ENCODE data around the gene FAM20A. TPM values are rescaled to one million over a fixed set of nuclear protein-coding genes. Genes with fewer than 3 reads are reported as not detected.

Gene FAM20A
- total RNA-seq, 2 experiments from 2014 or later = not detected

DNA sequence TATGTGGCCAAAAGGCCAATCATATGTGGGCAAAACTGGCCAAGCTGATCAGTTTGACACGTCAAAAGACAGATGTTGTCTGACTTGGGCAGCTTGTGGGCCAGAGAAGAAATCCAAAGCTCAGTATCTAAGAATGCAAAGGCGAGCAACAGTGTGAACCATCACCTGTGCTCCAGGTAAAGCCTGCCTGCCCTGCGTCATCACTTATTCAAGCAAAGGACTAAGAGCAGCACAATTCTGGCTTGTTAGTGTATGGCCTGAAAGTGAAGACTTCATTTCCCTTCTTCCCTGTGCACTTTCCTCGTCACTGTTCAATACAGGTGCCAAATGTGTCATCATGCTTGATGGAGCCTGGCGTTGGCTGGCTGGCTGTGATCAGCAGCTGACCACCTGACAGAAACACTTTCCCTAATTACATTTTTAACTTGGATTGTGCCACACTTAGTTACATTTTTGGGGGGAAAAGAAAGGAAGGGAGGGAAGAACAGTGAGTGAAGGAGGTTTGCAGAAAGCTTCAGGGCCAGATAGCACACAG is 4.7 kb downstream of the FAM20A start:
- H3K4me3 Mint-ChIP-seq = no peak overlapping the region
- intact Hi-C loops (cut with micrococcal nuclease) = no loop called here
- no peak for ATAC-seq

DNA sequence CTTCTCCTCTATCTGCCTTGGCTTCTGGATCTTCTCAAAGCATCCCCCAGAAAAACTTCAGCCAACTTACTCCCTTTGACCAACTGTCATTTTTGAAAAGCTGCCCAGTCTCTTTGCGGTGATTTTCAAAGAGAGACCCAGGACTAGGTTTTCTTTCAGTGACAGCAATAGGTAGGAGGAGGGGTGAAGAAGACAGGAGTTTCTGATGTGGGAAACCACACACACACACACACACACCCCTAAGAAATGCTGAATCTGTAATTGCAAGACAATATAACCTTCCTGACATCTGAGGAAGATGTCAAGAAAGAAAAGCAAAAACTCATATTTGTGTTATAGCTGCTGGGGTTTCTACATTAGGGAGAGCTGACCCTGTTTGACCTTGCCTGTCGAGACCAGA is 5.2 kb downstream of the FAM20A start:
- CTCF ChIA-PET = interaction anchor here (1.9 kb wide), 1 partner anchor 63 kb away, joined by 5 read pairs; no protein-coding TSS in a partner anchor
- Mint-ChIP-seq H3K36me3 (ENCODE audit: low read depth) (no peaks in the 10 kb centered on the region), H3K4me3 (no peak overlapping the region), H3K4me1 (ENCODE audit: low read depth) (peaks cover 17% of the 10 kb centered on the region), H3K9me3 (no peaks in the 10 kb centered on the region), H3K27me3 (peaks cover 52% of the 10 kb centered on the region), H3K27ac (no peak overlapping the region)
- POLR2A ChIA-PET = interaction anchor here (1.0 kb wide), 1 partner anchor 17 kb away, joined by 4 read pairs; no protein-coding TSS in a partner anchor
- DNase-seq (no peak), ATAC-seq (no peak)
- TF ChIP-seq, protein P1, sequence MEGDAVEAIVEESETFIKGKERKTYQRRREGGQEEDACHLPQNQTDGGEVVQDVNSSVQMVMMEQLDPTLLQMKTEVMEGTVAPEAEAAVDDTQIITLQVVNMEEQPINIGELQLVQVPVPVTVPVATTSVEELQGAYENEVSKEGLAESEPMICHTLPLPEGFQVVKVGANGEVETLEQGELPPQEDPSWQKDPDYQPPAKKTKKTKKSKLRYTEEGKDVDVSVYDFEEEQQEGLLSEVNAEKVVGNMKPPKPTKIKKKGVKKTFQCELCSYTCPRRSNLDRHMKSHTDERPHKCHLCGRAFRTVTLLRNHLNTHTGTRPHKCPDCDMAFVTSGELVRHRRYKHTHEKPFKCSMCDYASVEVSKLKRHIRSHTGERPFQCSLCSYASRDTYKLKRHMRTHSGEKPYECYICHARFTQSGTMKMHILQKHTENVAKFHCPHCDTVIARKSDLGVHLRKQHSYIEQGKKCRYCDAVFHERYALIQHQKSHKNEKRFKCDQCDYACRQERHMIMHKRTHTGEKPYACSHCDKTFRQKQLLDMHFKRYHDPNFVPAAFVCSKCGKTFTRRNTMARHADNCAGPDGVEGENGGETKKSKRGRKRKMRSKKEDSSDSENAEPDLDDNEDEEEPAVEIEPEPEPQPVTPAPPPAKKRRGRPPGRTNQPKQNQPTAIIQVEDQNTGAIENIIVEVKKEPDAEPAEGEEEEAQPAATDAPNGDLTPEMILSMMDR (IDR thresholded peaks at IDR 0.05) = no peak
- intact Hi-C loops (cut with micrococcal nuclease) = no loop called here

More for the DNA sequence above, 4.7 kb downstream of the FAM20A start:
- Mint-ChIP-seq H3K36me3 (ENCODE audit: low read depth) (no peaks in the 10 kb centered on the region), H3K27me3 (peaks cover 53% of the 10 kb centered on the region), H3K9me3 (no peaks in the 10 kb centered on the region), H3K4me1 (ENCODE audit: low read depth) (peaks cover 19% of the 10 kb centered on the region), H3K27ac (no peak overlapping the region)
- TF ChIP-seq, protein P1 (IDR thresholded peaks at IDR 0.05) = no peak
- ChIA-PET POLR2A (interaction anchor here (0.6 to 1.0 kb wide), 2 partner anchors 17 to 106 kb away, joined by 3 to 4 read pairs; no protein-coding TSS in a partner anchor), CTCF (interaction anchor here (1.9 kb wide), 1 partner anchor 63 kb away, joined by 5 read pairs; no protein-coding TSS in a partner anchor)
- DNase-seq = no peak

DNA sequence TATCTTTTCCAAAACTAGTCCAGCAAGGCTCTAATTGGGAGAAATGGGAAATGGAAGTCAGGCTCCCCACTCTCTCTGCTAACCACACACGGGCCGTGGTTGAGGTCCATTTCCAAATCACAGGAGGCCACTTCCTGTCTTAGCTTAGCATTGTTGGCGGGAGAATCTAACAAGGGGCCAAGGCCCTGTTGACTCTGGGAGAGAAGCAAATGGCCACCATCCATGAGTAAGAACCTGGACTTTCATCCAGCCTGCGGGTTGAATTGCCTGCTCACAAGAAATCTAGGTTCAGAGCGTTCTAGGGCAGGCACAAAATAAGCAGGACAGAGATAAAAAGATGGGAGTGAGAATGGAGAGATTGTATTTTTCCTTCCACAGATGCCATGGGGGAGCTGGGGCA is 5.7 kb downstream of the FAM20A start:
- TF ChIP-seq, protein P1 (IDR thresholded peaks at IDR 0.05) = no peak
- peaks cover 17% of the 10 kb centered on the region for H3K4me1 Mint-ChIP-seq (ENCODE audit: low read depth)
- H3K27ac Mint-ChIP-seq = no peak overlapping the region
- H3K36me3 Mint-ChIP-seq (ENCODE audit: low read depth) = no peaks in the 10 kb centered on the region
- ChIA-PET CTCF (interaction anchor here (1.9 kb wide), 1 partner anchor 62 kb away, joined by 5 read pairs; no protein-coding TSS in a partner anchor), POLR2A (no interaction called here)
- ATAC-seq = no peak
- DNase-seq = no peak
- H3K4me3 Mint-ChIP-seq = no peak overlapping the region
- peaks cover 55% of the 10 kb centered on the region for H3K27me3 Mint-ChIP-seq
- intact Hi-C loops (cut with micrococcal nuclease) = no loop called here
- no peaks in the 10 kb centered on the region for H3K9me3 Mint-ChIP-seq

DNA sequence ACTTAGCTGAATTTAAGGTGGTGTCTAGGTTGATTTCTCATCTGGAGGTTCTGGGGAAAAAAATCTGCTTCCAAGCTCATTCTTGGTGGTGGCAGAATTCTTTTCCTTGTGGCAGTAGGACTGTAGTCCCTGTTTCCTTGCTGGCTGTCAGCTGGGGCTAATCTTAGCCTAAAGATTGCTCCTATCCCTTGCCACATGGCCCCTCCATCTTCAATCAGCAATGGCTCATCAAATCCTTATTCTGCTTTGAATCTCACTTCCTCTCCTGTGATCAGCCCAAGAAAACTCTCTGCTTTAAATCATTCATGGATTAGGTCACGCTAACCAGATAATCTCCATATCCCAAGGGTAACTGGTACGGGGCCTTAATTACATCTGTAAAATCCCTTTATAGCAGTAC is 6.6 kb downstream of the FAM20A start:
- H3K4me3 Mint-ChIP-seq = no peak overlapping the region
- DNase-seq (no peak), ATAC-seq (no peak)
- H3K4me1 Mint-ChIP-seq (ENCODE audit: low read depth) = peaks cover 15% of the 10 kb centered on the region
- POLR2A ChIA-PET = no interaction called here
- TF ChIP-seq, protein P1 (IDR thresholded peaks at IDR 0.05) = no peak
- H3K9me3 Mint-ChIP-seq = no peaks in the 10 kb centered on the region
- intact Hi-C loops (cut with micrococcal nuclease) = no loop called here
- no peaks in the 10 kb centered on the region for H3K36me3 Mint-ChIP-seq (ENCODE audit: low read depth)
- H3K27me3 Mint-ChIP-seq = peaks cover 51% of the 10 kb centered on the region
- H3K27ac Mint-ChIP-seq = no peak overlapping the region
- CTCF ChIA-PET = interaction anchor here (1.8 to 1.9 kb wide), 2 partner anchors 12 to 61 kb away, joined by 5 read pairs; no protein-coding TSS in a partner anchor
